Measurements from ENCODE around the gene DOCK1.

Gene DOCK1

GRCh38 chr10:127450644-127451043 is 545.4 kb downstream of the DOCK1 start:
- DNase-seq: no peak

- DNase-seq: no peak
These were observed 546.4 kb downstream of the DOCK1 start for GRCh38 chr10:127451628-127452027.

- no peak for DNase-seq
These were observed 547.3 kb downstream of the DOCK1 start for GRCh38 chr10:127452568-127452967.

GRCh38 chr10:127453706-127454105 is 548.5 kb downstream of the DOCK1 start:
- DNase-seq: no peak

- DNase-seq: no peak
These were observed 550.9 kb downstream of the DOCK1 start for GRCh38 chr10:127456122-127456521.

- DNase-seq: no peak
These were observed 553.0 kb downstream of the DOCK1 start for GRCh38 chr10:127458016-127458810.

- DNase-seq: no peak
These were observed 553.6 kb downstream of the DOCK1 start for GRCh38 chr10:127458829-127459228.

GRCh38 chr10:127459918-127460317 is 554.7 kb downstream of the DOCK1 start:
- DNase-seq: no peak

- no peak for DNase-seq
These were observed 557.5 kb downstream of the DOCK1 start for GRCh38 chr10:127462643-127463295.

GRCh38 chr10:127463548-127463947 is 558.3 kb downstream of the DOCK1 start:
- DNase-seq: no peak

GRCh38 chr10:127464561-127464960 is 559.3 kb downstream of the DOCK1 start:
- no peak for DNase-seq

- DNase-seq: peak; percentile 81
These were observed 562.6 kb downstream of the DOCK1 start for GRCh38 chr10:127467811-127468210.

- no peak for DNase-seq
These were observed 563.4 kb downstream of the DOCK1 start for GRCh38 chr10:127468632-127469031.

GRCh38 chr10:127470911-127471310 is 565.7 kb downstream of the DOCK1 start:
- DNase-seq: peak; percentile 54

GRCh38 chr10:127472976-127473375 is 567.7 kb downstream of the DOCK1 start:
- DNase-seq: no peak

GRCh38 chr10:127474501-127474900 is 569.3 kb downstream of the DOCK1 start:
- no peak for DNase-seq

GRCh38 chr10:127485153-127485857 is 580.1 kb downstream of the DOCK1 start:
- DNase-seq: no peak

GRCh38 chr10:127486355-127486754 is 581.1 kb downstream of the DOCK1 start:
- no peak for DNase-seq

- no peak for DNase-seq
These were observed 587.5 kb downstream of the DOCK1 start for GRCh38 chr10:127492607-127493250.

GRCh38 chr10:127496035-127496434 is 590.8 kb downstream of the DOCK1 start:
- no peak for DNase-seq

GRCh38 chr10:127497685-127498084 is 592.5 kb downstream of the DOCK1 start:
- peak; percentile 55 for DNase-seq

GRCh38 chr10:127498087-127498486 is 592.9 kb downstream of the DOCK1 start:
- DNase-seq: no peak

- DNase-seq: peak; percentile 4
These were observed 594.9 kb downstream of the DOCK1 start for GRCh38 chr10:127500127-127500526.

All from retina (tissue), 1 donor.